Germinal center (tissue), 1 donor: ENCODE data around the gene KDSR.

Source experiments
- DNase-seq: peaks from one replicate; pipeline ENCODE4 v3.0.0; 2012; ENCODE audit warnings: mixed read lengths, low spot score

Gene KDSR

DNA sequence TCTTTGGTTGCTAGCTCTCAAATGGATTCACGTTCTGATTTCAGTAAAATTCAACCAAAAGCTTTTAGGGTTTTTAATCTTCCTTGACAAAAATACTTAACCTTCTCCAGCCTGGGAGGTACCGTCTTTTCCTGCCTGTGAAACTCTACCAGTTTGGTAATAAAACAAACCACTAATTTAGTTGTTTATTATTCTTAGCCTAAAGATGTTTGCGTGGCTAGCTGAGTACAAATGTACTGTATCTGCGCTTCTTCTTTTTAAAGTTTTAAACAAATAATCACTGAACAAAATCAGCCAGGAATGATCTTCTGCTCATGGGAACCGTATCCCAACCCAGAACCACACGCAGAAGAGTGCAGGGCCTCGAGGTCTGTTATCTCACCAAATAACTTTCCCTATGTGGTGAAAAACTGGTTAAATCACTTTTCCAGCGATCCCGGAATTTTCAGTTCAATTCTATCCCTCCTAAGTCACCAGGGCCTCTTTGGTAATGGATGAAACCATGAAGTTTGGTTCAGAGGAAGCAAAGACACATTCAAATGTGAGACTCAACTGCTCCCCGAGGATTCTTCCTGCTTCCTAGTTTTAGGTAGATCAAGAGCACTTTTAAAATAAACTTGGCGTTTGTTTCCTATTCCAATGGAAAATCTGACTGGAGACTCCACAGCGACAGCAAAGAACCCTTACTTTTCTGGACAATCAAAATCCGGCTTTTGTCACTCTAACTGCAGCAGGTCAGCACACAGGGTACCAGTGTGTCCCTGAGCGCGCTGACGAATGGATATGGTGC, 83.5 kb downstream of the KDSR start:
- no peak for DNase-seq

- DNase-seq: no peak
Measured at GRCh38 chr18:63282793-63283192, 84.2 kb downstream of the KDSR start.
